ENCODE results near the gene RAP1GAP2. TPM values are rescaled to one million over a fixed set of nuclear protein-coding genes. Genes with fewer than 3 reads are reported as not detected.

Gene RAP1GAP2
- total and polyA plus RNA-seq, 11 donors, result 13.5 to 44.1 (median 34.3) TPM

DNA sequence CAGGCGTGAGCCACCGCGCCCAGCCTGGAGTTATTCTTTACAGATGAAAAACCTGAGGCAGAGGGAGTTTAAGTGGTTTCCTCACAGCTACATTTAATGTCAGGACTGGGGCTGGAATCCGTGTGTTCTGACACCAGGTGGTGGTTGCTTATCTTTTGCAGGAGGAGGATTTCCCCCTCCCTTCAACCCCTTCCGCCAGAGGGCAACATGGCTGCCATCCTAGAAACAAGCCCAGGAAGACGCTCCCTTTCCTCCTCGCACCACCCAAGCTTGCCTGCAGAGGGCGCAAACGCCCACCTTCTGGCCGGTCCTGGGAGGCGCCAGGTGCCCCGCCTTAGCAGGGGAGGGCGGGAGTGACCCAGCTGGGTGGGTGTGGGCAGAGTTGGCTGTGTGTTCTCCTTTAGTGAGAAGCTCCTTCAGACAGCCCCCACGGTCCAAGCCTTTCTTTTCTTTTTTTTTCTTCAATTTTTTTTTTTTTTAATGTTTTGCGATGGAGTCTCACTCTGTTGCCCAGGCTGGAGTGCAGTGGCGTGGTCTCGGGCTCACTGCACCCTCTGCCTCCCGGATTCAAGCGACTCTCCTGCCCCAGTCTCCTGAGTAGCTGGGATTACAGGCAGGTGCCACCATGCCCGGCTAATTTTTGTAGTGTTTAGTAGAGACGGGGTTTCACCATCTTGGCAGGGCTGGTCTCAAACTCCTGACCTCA, 9.9 kb upstream of the RAP1GAP2 start:
- H3K27me3 ChIP-seq, result peaks cover 0 to 9% (median 0%) of the 10 kb centered on the region in 9 donors
- ATAC-seq (peak; percentile 78 to 97 (median 93)), DNase-seq (peak; percentile 75 to 92 (median 81))
- no peak overlapping the region for H3K27ac ChIP-seq
- H3K9me3 ChIP-seq, result peaks cover 0 to 4% (median 0%) of the 10 kb centered on the region in 12 donors
- no peak overlapping the region for H3K4me3 ChIP-seq
- WGBS, 4 donors, result 34 to 40% (median 36%) methylated on average over 21 of the region's 21 CpGs
- TF ChIP-seq, protein P1, sequence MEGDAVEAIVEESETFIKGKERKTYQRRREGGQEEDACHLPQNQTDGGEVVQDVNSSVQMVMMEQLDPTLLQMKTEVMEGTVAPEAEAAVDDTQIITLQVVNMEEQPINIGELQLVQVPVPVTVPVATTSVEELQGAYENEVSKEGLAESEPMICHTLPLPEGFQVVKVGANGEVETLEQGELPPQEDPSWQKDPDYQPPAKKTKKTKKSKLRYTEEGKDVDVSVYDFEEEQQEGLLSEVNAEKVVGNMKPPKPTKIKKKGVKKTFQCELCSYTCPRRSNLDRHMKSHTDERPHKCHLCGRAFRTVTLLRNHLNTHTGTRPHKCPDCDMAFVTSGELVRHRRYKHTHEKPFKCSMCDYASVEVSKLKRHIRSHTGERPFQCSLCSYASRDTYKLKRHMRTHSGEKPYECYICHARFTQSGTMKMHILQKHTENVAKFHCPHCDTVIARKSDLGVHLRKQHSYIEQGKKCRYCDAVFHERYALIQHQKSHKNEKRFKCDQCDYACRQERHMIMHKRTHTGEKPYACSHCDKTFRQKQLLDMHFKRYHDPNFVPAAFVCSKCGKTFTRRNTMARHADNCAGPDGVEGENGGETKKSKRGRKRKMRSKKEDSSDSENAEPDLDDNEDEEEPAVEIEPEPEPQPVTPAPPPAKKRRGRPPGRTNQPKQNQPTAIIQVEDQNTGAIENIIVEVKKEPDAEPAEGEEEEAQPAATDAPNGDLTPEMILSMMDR (IDR thresholded peaks at IDR 0.05), result peak; percentile 42 to 72 (median 59)
- no peak for TF ChIP-seq POLR2A (IDR thresholded peaks at IDR 0.05)
- intact Hi-C loops (cut with DNase I), result no loop called here
- no peaks in the 10 kb centered on the region for H3K36me3 ChIP-seq
- H3K4me1 ChIP-seq, result peaks cover 0 to 21% (median 0%) of the 10 kb centered on the region in 12 donors

DNA sequence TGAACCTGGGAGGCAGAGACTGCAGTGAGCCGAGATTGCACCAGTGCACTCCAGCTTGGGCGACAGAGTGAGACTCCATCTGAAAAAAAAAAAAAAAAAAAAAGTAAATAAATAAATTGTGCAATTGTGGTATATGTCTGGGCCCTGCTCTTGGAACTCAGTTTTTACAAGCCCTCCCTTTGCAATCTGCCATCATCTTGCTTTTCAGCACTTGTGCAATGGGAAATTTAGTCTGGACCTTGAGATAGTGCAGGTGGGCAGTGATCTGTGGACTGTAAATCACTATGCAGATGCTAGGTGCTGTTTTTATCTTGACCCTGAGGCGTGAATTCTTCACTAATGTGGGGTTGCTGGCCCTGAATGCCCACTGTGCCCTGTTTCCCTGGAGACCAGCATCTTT, 6.5 kb upstream of the RAP1GAP2 start:
- peaks cover 0 to 50% (median 0%) of the 10 kb centered on the region in 12 donors for H3K4me1 ChIP-seq
- WGBS, 4 donors, result 63 to 82% (median 71%) methylated on average over 3 of the region's 3 CpGs
- no peak for TF ChIP-seq POLR2A (IDR thresholded peaks at IDR 0.05)
- TF ChIP-seq, protein P1 (IDR thresholded peaks at IDR 0.05), result no peak
- intact Hi-C loops (cut with DNase I), result no loop called here
- ATAC-seq (no peak), DNase-seq (no peak)
- H3K9me3 ChIP-seq, result no peaks in the 10 kb centered on the region
- peaks cover 0 to 18% (median 0%) of the 10 kb centered on the region in 9 donors for H3K27me3 ChIP-seq
- H3K4me3 ChIP-seq, result no peak overlapping the region
- H3K36me3 ChIP-seq, result no peaks in the 10 kb centered on the region
- H3K27ac ChIP-seq, result no peak overlapping the region

DNA sequence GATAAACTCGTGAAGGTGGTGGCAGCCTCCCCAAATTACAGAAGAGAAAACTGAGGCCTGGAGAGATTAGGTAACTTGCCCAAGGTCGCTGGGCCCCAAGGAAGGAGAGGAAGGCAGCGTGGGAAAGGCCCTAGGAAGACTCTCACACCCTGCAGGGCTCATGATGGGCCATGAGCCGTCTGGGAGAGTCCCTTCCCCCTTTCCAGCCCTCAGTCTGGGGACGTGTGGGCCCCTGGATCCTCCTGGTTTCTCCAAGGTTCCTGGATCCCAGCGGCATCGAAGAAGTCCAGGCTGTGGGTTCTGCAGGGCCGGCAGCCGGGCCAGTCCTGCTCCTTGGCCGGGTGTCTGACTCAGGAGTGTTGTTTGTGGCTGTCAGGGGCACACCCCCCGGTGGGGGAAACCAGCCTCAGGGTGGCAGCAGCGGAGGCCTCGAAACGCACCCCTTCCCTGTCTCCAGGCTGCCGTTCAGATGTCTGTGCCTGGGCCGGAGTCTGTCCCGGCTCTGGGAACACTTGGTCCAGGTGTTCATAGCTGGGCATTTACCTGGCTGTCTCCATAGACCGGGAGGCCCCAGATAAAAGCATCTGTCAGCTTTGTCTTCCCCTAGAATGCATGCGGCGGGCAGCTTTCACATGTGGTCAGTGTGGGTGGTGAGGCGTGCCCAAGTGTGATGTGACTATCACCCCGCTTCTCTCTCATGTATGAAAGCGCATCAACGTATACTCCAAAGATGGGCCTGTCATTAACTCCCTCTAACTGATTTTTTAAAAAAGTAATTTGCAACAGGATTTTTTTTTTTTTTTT, 3.7 kb upstream of the RAP1GAP2 start:
- Histone ChIP-seq H3K36me3 (no peaks in the 10 kb centered on the region), H3K27ac (peak overlapping the region in 1 of 12 donors; percentile 61), H3K27me3 (peaks cover 0 to 33% (median 0%) of the 10 kb centered on the region in 9 donors), H3K4me1 (peaks cover 0 to 64% (median 0%) of the 10 kb centered on the region in 12 donors), H3K9me3 (no peaks in the 10 kb centered on the region), H3K4me3 (no peak overlapping the region)
- DNase-seq (no peak), ATAC-seq (no peak)
- WGBS, 4 donors, result 66 to 74% (median 69%) methylated on average over 15 to 24 of the region's 24 CpGs
- TF ChIP-seq POLR2A (IDR thresholded peaks at IDR 0.05), result no peak
- TF ChIP-seq, protein P1 (IDR thresholded peaks at IDR 0.05), result no peak
- intact Hi-C loops (cut with DNase I), result no loop called here

All from heart left ventricle (tissue), 16 donors.